SK-N-SH (cell line): ENCODE measurements around the gene PODXL2. TPM values are rescaled to one million over a fixed set of nuclear protein-coding genes. Genes with fewer than 3 reads are reported as not detected.

Experiments
- CTCF ChIA-PET: fragments of 300-600, 350-600 bp; formaldehyde crosslinking; extraction: SDS; loops from one replicate; lab custom pipeline; 2021; lab: Yijun Ruan, JAX
- POLR2A ChIA-PET: fragments of 350-600 bp; sonication (Branson Sonifier 250); formaldehyde crosslinking; extraction: SDS; loops from one replicate; lab custom pipeline; 2020; ENCODE audit warnings: antibody characterized with exemption, inconsistent platforms; lab: Yijun Ruan, JAX
- DNase-seq: peaks from one replicate; pipeline ENCODE4 v3.0.0; 2012
- H2AFZ ChIP-seq: fragments of 200-600 bp; sonication (generic); 2 replicates; pipeline ENCODE4 v1.8.1; 2016; ENCODE audit warnings: antibody characterized with exemption, mild to moderate bottlenecking, low read depth
- H3F3A ChIP-seq: fragments of 200-600 bp; sonication (generic); replicated peaks from 2 replicates; pipeline ENCODE3; 2016; ENCODE audit warnings: antibody characterized with exemption, mild to moderate bottlenecking; ENCODE audit not compliant: insufficient read depth
- H3K27ac ChIP-seq, 2 experiments: fragments of 200-500 bp in 1 of 2; fragments of 200-600 bp in 1 of 2; sonication (Bioruptor generic) in 1 of 2; sonication (generic), shearing (Covaris generic) in 1 of 2; 2 replicates each; pipeline versions ENCODE4 v1.5.1 to v1.6.1; 2014 to 2016; ENCODE audit warnings: low read depth in 2 of 2, inconsistent platforms in 1 of 2, low read length in 1 of 2, mild to moderate bottlenecking in 1 of 2, mixed read lengths in 1 of 2
- H3K27me3 ChIP-seq: fragments of 200-600 bp; sonication (generic), shearing (Covaris generic); 2 replicates; pipeline ENCODE4 v1.6.1; 2016; ENCODE audit warnings: mixed run types; ENCODE audit not compliant: insufficient read depth
- H3K36me3 ChIP-seq, 2 experiments: fragments of 200-500 bp in 1 of 2; fragments of 200-600 bp in 1 of 2; sonication (Bioruptor generic) in 1 of 2; sonication (generic) in 1 of 2; replicated peaks in 1 of 2; 2 replicates each; pipeline versions ENCODE3 to v1.5.1; 2014 to 2016; ENCODE audit warnings: low read length in 1 of 2, mild to moderate bottlenecking in 1 of 2; ENCODE audit not compliant: insufficient read depth in 2 of 2, control insufficient read depth in 1 of 2
- H3K4me1 ChIP-seq, 2 experiments: fragments of 200-500 bp in 1 of 2; fragments of 200-600 bp in 1 of 2; sonication (Bioruptor generic) in 1 of 2; sonication (generic), shearing (Covaris generic) in 1 of 2; 2 replicates each; pipeline versions ENCODE4 v1.5.1 to v1.6.1; 2014 to 2016; ENCODE audit warnings: low read depth in 1 of 2, low read length in 1 of 2, mixed run types in 1 of 2; ENCODE audit not compliant: insufficient read depth in 2 of 2, control insufficient read depth in 1 of 2
- H3K4me2 ChIP-seq: fragments of 200-600 bp; sonication (generic), shearing (Covaris generic); 2 replicates; pipeline ENCODE4 v1.6.1; 2017; ENCODE audit warnings: mixed run types
- H3K4me3 ChIP-seq, 2 experiments: fragments of 200-500 bp in 1 of 2; fragments of 200-600 bp in 1 of 2; sonication (Bioruptor generic) in 1 of 2; sonication (generic), shearing (Covaris generic) in 1 of 2; 2 replicates each; pipeline versions ENCODE4 v1.5.1 to v1.8.1; 2014 to 2016; ENCODE audit warnings: low read depth in 2 of 2, inconsistent platforms in 1 of 2, low read length in 1 of 2, mild to moderate bottlenecking in 1 of 2, mixed read lengths in 1 of 2, moderate library complexity in 1 of 2
- H3K79me2 ChIP-seq: fragments of 200-600 bp; sonication (generic); 2 replicates; pipeline ENCODE4 v1.8.1; 2017; ENCODE audit warnings: mild to moderate bottlenecking; ENCODE audit not compliant: insufficient read depth
- H3K9ac ChIP-seq: fragments of 200-600 bp; sonication (generic); 2 replicates; pipeline ENCODE4 v1.6.1; 2017; ENCODE audit warnings: mixed run types
- H3K9me2 ChIP-seq: fragments of 200-600 bp; sonication (generic); 2 replicates; pipeline ENCODE4 v1.6.1; 2017; ENCODE audit warnings: mixed run types
- H3K9me3 ChIP-seq: fragments of 200-600 bp; sonication (generic); 2 replicates; pipeline ENCODE4 v1.6.1; 2017; ENCODE audit warnings: mixed run types, mild to moderate bottlenecking, moderate library complexity
- H4K20me1 ChIP-seq: fragments of 200-600 bp; sonication (generic); 2 replicates; pipeline ENCODE4 v1.6.1; 2017; ENCODE audit warnings: mild to moderate bottlenecking, mixed run types; ENCODE audit not compliant: insufficient read depth
- ELF1 ChIP-seq: IDR thresholded peaks from 2 replicates; pipeline ENCODE4 v1.4.0; 2012
- EP300 ChIP-seq, 2 experiments: IDR thresholded peaks; 2 replicates each; pipeline versions ENCODE4 v1.4.0 to v1.6.1; 2012; ENCODE audit warnings: borderline replicate concordance in 1 of 2, low read depth in 1 of 2, low read length in 1 of 2
- GATA2 ChIP-seq: sonication (generic); formaldehyde crosslinking; IDR thresholded peaks from 2 replicates; pipeline ENCODE4 v1.5.0; 2020; ENCODE audit warnings: mild to moderate bottlenecking, missing genetic modification reagents
- IRF3 ChIP-seq: fragments of 150-350 bp; IDR thresholded peaks from 2 replicates; pipeline ENCODE4 v1.6.1; 2016; ENCODE audit warnings: mild to moderate bottlenecking, low read depth, low read length
- JUND ChIP-seq: IDR thresholded peaks from 2 replicates; pipeline ENCODE4 v1.4.0; 2012
- MAX ChIP-seq: IDR thresholded peaks from 2 replicates; pipeline ENCODE4 v1.4.0; 2012; ENCODE audit warnings: low read depth
- PBX3 ChIP-seq: IDR thresholded peaks from 2 replicates; pipeline ENCODE4; 2012
- POLR2AphosphoS5 ChIP-seq: IDR thresholded peaks from 2 replicates; pipeline ENCODE4 v1.6.1; 2012; ENCODE audit warnings: low read depth, low read length
- RCOR1 ChIP-seq: fragments of 150-350 bp; IDR thresholded peaks from 2 replicates; pipeline ENCODE4 v1.6.1; 2017; ENCODE audit warnings: antibody characterized with exemption, low read length
- TAF1 ChIP-seq: IDR thresholded peaks from 2 replicates; pipeline ENCODE4 v1.6.1; 2012; ENCODE audit warnings: low read depth, mild to moderate bottlenecking, low read length, moderate library complexity, borderline replicate concordance
- USF2 ChIP-seq: fragments of 150-350 bp; IDR thresholded peaks from 2 replicates; pipeline ENCODE4 v1.6.1; 2017; ENCODE audit warnings: antibody characterized with exemption, low read length, low read depth, borderline replicate concordance
- ZBTB33 ChIP-seq: IDR thresholded peaks from 2 replicates; pipeline ENCODE4 v1.4.0; 2012; ENCODE audit warnings: low read depth, borderline replicate concordance
- WGBS: methylation state at CpG from one replicate; pipeline ENCODE4 v1.1.6; 2017; ENCODE audit warnings: low lambda C conversion rate; 5-methylcytosine and 5-hydroxymethylcytosine counted together
- polyA plus RNA-seq, 3 experiments: library from polyadenylated mRNA; depleted of rRNA; stranded (reverse); fragments of >200 nt; gene quantifications; 2 replicates each; pipeline ENCODE4 v1.2.3, GENCODE V29; 2012

The PODXL2 gene
- polyA plus RNA-seq, 1 of the 3 experiments (the other 2 are of a cell fraction): 27.5 TPM

GRCh38 chr3:127674101-127674721, 45.2 kb downstream of the PODXL2 start:
- CTCF ChIA-PET: interaction anchor here (0.6 to 2.3 kb wide), 4 partner anchors 20 to 823 kb away, joined by 3 to 7 read pairs (median 4); no protein-coding TSS in a partner anchor

GRCh38 chr3:127674790-127675189, 45.8 kb downstream of the PODXL2 start:
- Histone ChIP-seq H3K9me2 (no peaks in the 10 kb centered on the region), H3F3A (no peaks in the 10 kb centered on the region), H3K4me2 (no peak overlapping the region), H3K9ac (no peak overlapping the region), H3K9me3 (no peaks in the 10 kb centered on the region), H3K27ac (no peak overlapping the region), H3K4me3 (no peak overlapping the region), H4K20me1 (no peaks in the 10 kb centered on the region), H2AFZ (no peak overlapping the region), H3K36me3 (peaks cover 0 to 3% of the 10 kb centered on the region in 2 experiments), H3K79me2 (peaks cover 13% of the 10 kb centered on the region), H3K27me3 (no peaks in the 10 kb centered on the region), H3K4me1 (peaks cover 6 to 19% of the 10 kb centered on the region in 2 experiments; a peak in 1 of 4 replicates)
- no peak for DNase-seq
- CTCF ChIA-PET: interaction anchor here (0.8 kb wide), 1 partner anchor 297 kb away, joined by 3 read pairs; no protein-coding TSS in a partner anchor
- no peak for TF ChIP-seq MAX
- no peak for TF ChIP-seq RCOR1
- TF ChIP-seq GATA2 (CRISPR knock-in tag): no peak
- no peak for TF ChIP-seq IRF3
- TF ChIP-seq EP300 (IDR thresholded peaks at IDR 0.05; ENCODE audit: borderline replicate concordance in 1 of 2, low read depth in 1 of 2, low read length in 1 of 2): no peak
- no peak for TF ChIP-seq ZBTB33
- no peak for TF ChIP-seq USF2
- no peak for TF ChIP-seq TAF1
- TF ChIP-seq POLR2AphosphoS5: no peak
- WGBS: 86% methylated on average over 8 of the region's 8 CpGs
- POLR2A ChIA-PET: no interaction called here

More at GRCh38 chr3:127674101-127674721, 45.2 kb downstream of the PODXL2 start:
- Histone ChIP-seq H4K20me1 (no peaks in the 10 kb centered on the region), H3K36me3 (peaks cover 0 to 3% of the 10 kb centered on the region in 2 experiments), H3K79me2 (peaks cover 13% of the 10 kb centered on the region), H3K27me3 (no peaks in the 10 kb centered on the region), H3K9me2 (no peaks in the 10 kb centered on the region), H3K4me3 (peak overlapping the region; percentile 92 to 98; a peak in 3 of 4 replicates), H2AFZ (no peak overlapping the region), H3K9ac (no peak overlapping the region), H3K27ac (no peak overlapping the region), H3K4me2 (peak overlapping the region; percentile 98; the same call in 1 of the 2 replicates), H3K9me3 (no peaks in the 10 kb centered on the region), H3K4me1 (peaks cover 6 to 19% of the 10 kb centered on the region in 2 experiments; a peak in 1 of 4 replicates), H3F3A (no peaks in the 10 kb centered on the region)
- TF ChIP-seq MAX (no peak), RCOR1 (no peak), JUND (no peak), PBX3 (no peak), ELF1 (no peak)
- 88% methylated on average over 16 of the region's 17 CpGs for WGBS
- DNase-seq: no peak
- POLR2A ChIA-PET: no interaction called here
